GM20000 (cell line): Measurements from ENCODE around the gene COL5A2.

Source experiments
- DNase-seq: peaks from one replicate; pipeline ENCODE4 v3.0.0; 2012; ENCODE audit warnings: low spot score
- TF ChIP-seq, protein P1 (sequence below): IDR thresholded peaks from 2 replicates; pipeline ENCODE4 v1.5.1; 2012; ENCODE audit warnings: mild to moderate bottlenecking, control low read depth; ENCODE audit errors: extremely low read depth, missing control alignments

COL5A2 gene

DNA sequence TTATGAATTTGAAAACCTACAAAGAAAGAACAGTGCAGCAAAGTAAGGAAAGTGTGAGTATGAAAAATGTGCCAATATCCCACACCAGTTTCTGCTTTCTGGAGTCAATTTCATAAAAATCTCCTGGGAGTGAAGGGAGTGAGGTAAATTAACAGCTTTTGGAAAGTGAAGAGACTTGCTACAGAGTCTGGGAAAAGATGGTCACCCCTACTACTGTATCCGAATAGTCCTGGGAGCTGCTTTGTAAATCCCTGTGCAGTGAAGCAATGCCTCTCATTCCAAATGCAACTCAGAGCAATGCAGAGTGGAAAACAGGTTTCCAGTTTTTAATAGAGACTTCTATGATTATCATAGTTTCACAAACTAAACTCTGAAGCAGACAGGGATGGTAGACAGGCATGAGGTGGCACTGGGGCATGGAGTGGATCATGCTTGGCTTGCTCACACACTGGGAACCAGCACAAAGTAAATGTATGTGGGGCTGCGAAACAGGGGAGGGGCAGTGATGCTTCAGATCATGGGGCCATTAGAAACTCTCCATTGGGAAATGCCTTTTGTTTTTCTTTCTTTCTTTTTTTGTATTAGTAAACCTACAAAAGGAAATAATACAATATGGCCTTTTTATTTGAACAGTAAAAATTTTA is 10.6 kb downstream of the COL5A2 start:
- TF ChIP-seq, protein P1, sequence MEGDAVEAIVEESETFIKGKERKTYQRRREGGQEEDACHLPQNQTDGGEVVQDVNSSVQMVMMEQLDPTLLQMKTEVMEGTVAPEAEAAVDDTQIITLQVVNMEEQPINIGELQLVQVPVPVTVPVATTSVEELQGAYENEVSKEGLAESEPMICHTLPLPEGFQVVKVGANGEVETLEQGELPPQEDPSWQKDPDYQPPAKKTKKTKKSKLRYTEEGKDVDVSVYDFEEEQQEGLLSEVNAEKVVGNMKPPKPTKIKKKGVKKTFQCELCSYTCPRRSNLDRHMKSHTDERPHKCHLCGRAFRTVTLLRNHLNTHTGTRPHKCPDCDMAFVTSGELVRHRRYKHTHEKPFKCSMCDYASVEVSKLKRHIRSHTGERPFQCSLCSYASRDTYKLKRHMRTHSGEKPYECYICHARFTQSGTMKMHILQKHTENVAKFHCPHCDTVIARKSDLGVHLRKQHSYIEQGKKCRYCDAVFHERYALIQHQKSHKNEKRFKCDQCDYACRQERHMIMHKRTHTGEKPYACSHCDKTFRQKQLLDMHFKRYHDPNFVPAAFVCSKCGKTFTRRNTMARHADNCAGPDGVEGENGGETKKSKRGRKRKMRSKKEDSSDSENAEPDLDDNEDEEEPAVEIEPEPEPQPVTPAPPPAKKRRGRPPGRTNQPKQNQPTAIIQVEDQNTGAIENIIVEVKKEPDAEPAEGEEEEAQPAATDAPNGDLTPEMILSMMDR = no peak
- no peak for DNase-seq

GRCh38 chr2:189165656-189166380 is 13.7 kb downstream of the COL5A2 start:
- TF ChIP-seq, protein P1 = no peak

DNA sequence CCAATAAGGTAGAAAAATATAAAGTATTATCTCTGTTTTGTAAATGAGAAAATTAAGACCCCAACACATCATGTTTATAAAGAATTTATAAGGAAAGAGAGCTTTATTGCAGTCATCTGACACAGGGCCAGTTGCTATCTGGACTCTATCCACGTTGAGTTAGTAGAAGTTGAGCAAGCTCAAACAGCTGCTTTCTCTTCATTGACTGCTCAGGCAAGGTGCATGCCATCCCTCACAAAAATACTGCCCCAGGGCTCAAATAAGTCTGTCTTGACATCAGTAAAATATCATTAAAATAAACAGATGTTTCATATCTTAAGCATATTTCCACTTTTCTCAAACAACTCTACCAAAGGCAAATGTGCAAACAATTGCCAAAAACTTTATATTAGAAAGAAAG is 14.8 kb downstream of the COL5A2 start:
- TF ChIP-seq, protein P1 = no peak
- no peak for DNase-seq

More at GRCh38 chr2:189165656-189166380, 13.7 kb downstream of the COL5A2 start:
- DNase-seq = no peak

DNA sequence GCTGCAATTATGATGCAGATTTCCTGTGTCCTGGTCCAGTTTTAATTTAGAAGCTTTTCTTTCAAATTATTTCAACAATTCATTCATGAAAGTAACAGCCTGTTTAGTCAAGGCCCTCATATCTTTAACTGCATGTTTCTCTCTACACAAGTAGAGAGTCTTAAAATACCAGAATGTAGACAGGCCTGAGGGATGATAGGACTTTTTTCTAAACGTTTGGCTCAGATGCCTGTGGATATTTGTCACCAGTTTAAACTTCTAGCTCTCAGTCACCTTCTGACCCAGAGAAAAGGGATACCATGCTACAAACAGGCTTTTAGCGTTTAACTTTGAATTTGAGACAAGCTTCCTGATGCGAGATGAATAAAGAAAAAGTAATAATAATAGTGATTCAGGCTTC is 15.7 kb downstream of the COL5A2 start:
- no peak for DNase-seq
- TF ChIP-seq, protein P1 = no peak

DNA sequence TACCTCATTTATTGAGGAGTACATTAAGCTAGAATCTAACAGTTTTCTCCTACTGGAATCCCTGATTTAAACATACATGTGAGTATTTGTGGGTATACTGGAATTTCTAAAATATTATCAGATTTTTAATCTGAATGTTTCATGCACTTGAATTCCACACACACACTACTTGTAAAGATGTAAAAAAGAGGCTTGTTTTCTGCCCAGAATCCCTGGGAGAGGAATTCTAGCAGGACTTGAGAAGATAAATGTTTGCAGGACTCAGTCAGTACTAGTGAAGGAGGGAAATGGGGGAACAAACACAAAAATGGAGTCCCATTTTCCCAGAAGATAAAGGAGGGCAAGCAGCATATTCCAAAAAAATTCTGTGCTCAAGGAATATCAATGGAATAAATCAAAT is 17.0 kb downstream of the COL5A2 start:
- DNase-seq = no peak
- TF ChIP-seq, protein P1 = no peak

GRCh38 chr2:189161894-189162293 is 17.7 kb downstream of the COL5A2 start:
- no peak for DNase-seq
- TF ChIP-seq, protein P1 = no peak

GRCh38 chr2:189159717-189160116 is 19.8 kb downstream of the COL5A2 start:
- TF ChIP-seq, protein P1 = no peak

More at GRCh38 chr2:189159717-189160116, 19.8 kb downstream of the COL5A2 start:
- DNase-seq = no peak
